ENCODE data around the gene EHD3. TPM values are rescaled to one million over a fixed set of nuclear protein-coding genes. Genes with fewer than 3 reads are reported as not detected.

EHD3 gene
- total RNA-seq, 1 donor: 16.3 TPM

- H3K27me3 ChIP-seq (ENCODE audit: insufficient read depth, low read length): no peaks in the 10 kb centered on the region
- H3K36me3 ChIP-seq (ENCODE audit: insufficient read depth, low read length): no peaks in the 10 kb centered on the region
- no peak overlapping the region for H3K4me3 ChIP-seq (ENCODE audit: insufficient read depth, low read length)
- H3K27ac ChIP-seq (ENCODE audit: low read depth, low read length): no peak overlapping the region
- H3K4me2 ChIP-seq (ENCODE audit: insufficient read depth, low read length): no peak overlapping the region
- H4K20me1 ChIP-seq (ENCODE audit: insufficient read depth, low read length): peaks cover 17% of the 10 kb centered on the region
- H2AFZ ChIP-seq (ENCODE audit: low read length): no peak overlapping the region
- H3K4me1 ChIP-seq (ENCODE audit: insufficient read depth, low read length): peaks cover 8% of the 10 kb centered on the region
- H3K9me3 ChIP-seq (ENCODE audit: low read depth, low read length): no peaks in the 10 kb centered on the region
- no peak for DNase-seq (ENCODE audit: insufficient read length, low spot score, missing footprints)
- H3K79me2 ChIP-seq (ENCODE audit: insufficient read depth, low read length): peaks cover 2% of the 10 kb centered on the region
- no peak for TF ChIP-seq CTCF (IDR thresholded peaks at IDR 0.05; ENCODE audit: extremely low read depth, low read depth, low read length)
Measured at GRCh38 chr2:31243053-31243452, 9.1 kb downstream of the EHD3 start.

- H3K27ac ChIP-seq (ENCODE audit: low read depth, low read length): no peak overlapping the region
- no peak overlapping the region for H3K4me2 ChIP-seq (ENCODE audit: insufficient read depth, low read length)
- H3K9me3 ChIP-seq (ENCODE audit: low read depth, low read length): no peaks in the 10 kb centered on the region
- no peak for TF ChIP-seq CTCF (IDR thresholded peaks at IDR 0.05; ENCODE audit: extremely low read depth, low read depth, low read length)
- peaks cover 2% of the 10 kb centered on the region for H3K79me2 ChIP-seq (ENCODE audit: insufficient read depth, low read length)
- no peak overlapping the region for H3K4me3 ChIP-seq (ENCODE audit: insufficient read depth, low read length)
- H3K4me1 ChIP-seq (ENCODE audit: insufficient read depth, low read length): peaks cover 8% of the 10 kb centered on the region
- DNase-seq (ENCODE audit: insufficient read length, low spot score, missing footprints): no peak
- H4K20me1 ChIP-seq (ENCODE audit: insufficient read depth, low read length): peaks cover 16% of the 10 kb centered on the region
- no peaks in the 10 kb centered on the region for H3K27me3 ChIP-seq (ENCODE audit: insufficient read depth, low read length)
- peaks cover under 1% of the 10 kb centered on the region for H3K36me3 ChIP-seq (ENCODE audit: insufficient read depth, low read length)
- H2AFZ ChIP-seq (ENCODE audit: low read length): no peak overlapping the region
Measured at GRCh38 chr2:31244101-31244500, 10.1 kb downstream of the EHD3 start.

- Histone ChIP-seq H3K4me2 (ENCODE audit: insufficient read depth, low read length) (no peak overlapping the region), H3K4me1 (ENCODE audit: insufficient read depth, low read length) (peaks cover 5% of the 10 kb centered on the region), H4K20me1 (ENCODE audit: insufficient read depth, low read length) (peaks cover 4% of the 10 kb centered on the region), H3K4me3 (ENCODE audit: insufficient read depth, low read length) (no peak overlapping the region), H3K36me3 (ENCODE audit: insufficient read depth, low read length) (peaks cover 5% of the 10 kb centered on the region), H2AFZ (ENCODE audit: low read length) (no peak overlapping the region), H3K27me3 (ENCODE audit: insufficient read depth, low read length) (no peaks in the 10 kb centered on the region), H3K27ac (ENCODE audit: low read depth, low read length) (no peak overlapping the region), H3K9me3 (ENCODE audit: low read depth, low read length) (no peaks in the 10 kb centered on the region), H3K79me2 (ENCODE audit: insufficient read depth, low read length) (peaks cover 2% of the 10 kb centered on the region)
- no peak for TF ChIP-seq CTCF (IDR thresholded peaks at IDR 0.05; ENCODE audit: extremely low read depth, low read depth, low read length)
- DNase-seq (ENCODE audit: insufficient read length, low spot score, missing footprints): no peak
Measured at GRCh38 chr2:31246184-31246852, 12.4 kb downstream of the EHD3 start.

GRCh38 chr2:31247711-31248110 is 13.8 kb downstream of the EHD3 start:
- Histone ChIP-seq H3K4me1 (ENCODE audit: insufficient read depth, low read length) (peaks cover 5% of the 10 kb centered on the region), H2AFZ (ENCODE audit: low read length) (no peak overlapping the region), H3K27ac (ENCODE audit: low read depth, low read length) (no peak overlapping the region), H3K4me2 (ENCODE audit: insufficient read depth, low read length) (no peak overlapping the region), H3K36me3 (ENCODE audit: insufficient read depth, low read length) (peaks cover 5% of the 10 kb centered on the region), H4K20me1 (ENCODE audit: insufficient read depth, low read length) (no peaks in the 10 kb centered on the region), H3K9me3 (ENCODE audit: low read depth, low read length) (no peaks in the 10 kb centered on the region), H3K27me3 (ENCODE audit: insufficient read depth, low read length) (no peaks in the 10 kb centered on the region), H3K4me3 (ENCODE audit: insufficient read depth, low read length) (no peak overlapping the region), H3K79me2 (ENCODE audit: insufficient read depth, low read length) (no peaks in the 10 kb centered on the region)
- no peak for DNase-seq (ENCODE audit: insufficient read length, low spot score, missing footprints)
- TF ChIP-seq CTCF (IDR thresholded peaks at IDR 0.05; ENCODE audit: extremely low read depth, low read depth, low read length): no peak
